ENCODE results near the gene ETV3.
"Not testable (repeated sequence)": the region's sequence is repeated elsewhere in the genome, so short reads cannot be mapped to it uniquely, and the experiment has no call there.

ETV3 gene

GRCh38 chr1:157138220-157139051 lies at the start of gene ETV3:
Gene ETV3, minus strand, starts transcription at chr1:157138395. Its CDS starts 2,043 bp downstream, at chr1:157136352.
- DNase-seq (ENCODE audit: low read depth): peak; percentile 81

- DNase-seq (ENCODE audit: low read depth): no peak
Measured at GRCh38 chr1:157186281-157186992, 48.2 kb upstream of the ETV3 start.

- DNase-seq (ENCODE audit: low read depth): no peak
Measured at GRCh38 chr1:157183870-157184269, 45.7 kb upstream of the ETV3 start.

- not testable (repeated sequence) for DNase-seq (ENCODE audit: low read depth)
Measured at GRCh38 chr1:157182371-157182770, 44.2 kb upstream of the ETV3 start.

DNA sequence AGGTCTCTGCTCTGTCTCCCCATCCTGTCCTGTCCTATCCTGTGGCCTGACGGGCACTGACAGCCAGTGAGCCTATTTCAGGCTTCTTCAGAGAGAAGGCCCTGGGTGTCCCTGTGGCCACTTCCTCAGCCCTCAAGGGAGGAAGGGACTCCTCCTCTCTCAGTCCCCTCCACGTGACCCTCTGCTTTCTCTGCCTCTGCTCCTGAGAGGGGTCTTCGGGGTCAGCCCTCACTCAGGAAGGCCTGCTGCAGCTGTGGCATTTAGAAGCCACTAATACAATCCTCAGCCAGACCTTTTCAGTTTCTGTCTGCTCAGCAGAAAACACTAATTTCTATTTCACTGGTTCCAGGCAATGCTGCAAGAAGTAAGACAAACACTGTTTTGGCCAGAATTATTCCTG lies 43.6 kb upstream of the ETV3 start:
- DNase-seq (ENCODE audit: low read depth): no peak

GRCh38 chr1:157181258-157181657 lies 43.1 kb upstream of the ETV3 start:
- no peak for DNase-seq (ENCODE audit: low read depth)

DNA sequence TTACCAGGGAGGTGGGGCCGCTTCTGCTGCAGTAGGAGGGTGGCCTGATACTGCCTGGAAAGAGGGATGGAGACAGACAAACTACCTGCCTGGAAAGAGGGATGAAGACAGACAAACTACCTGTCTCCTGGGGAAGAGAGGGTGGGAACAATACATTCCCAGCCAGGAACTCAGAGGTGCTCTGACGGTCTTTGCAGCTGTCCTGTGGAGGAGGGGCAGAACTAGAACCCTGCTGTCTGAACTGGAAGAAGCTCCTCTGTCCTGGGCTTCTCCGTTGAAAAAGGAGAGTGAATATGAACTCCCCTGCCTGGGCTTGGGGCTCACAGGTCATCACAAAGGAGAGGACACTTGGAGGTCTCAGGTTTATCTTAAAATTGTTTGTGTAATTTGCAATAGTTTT lies 40.3 kb upstream of the ETV3 start:
- DNase-seq (ENCODE audit: low read depth): no peak

DNA sequence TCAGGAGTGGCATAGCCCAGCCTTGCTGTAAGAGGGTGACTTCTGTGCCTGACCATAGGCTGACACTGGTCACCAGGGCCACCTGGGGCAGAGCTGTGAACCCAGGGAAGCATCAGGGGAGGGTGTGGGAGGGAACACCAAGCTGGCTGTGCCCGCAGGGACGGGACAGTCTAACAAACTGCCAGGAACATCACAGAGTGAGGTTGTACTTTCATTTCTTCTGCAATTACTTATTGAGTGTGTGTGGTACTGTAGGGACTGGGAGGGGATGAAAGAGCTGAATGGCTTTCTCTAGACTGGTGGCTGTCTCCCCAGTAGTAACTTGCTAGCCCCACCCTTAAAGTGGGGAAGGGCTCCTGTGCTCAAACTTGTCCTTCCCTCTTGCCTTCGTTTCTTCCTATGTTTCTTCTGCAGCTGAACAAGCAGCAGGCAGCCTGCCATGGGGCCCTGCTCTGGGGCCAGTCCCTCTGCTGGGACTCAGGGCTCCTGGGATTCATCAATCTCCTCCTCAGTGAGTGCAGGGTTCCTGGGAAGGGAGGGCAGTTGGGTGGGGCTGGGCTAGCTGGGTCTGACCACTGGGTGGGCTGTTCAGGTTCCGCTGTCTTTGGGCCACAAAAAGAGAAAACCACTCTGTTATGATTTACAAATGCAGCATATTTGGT lies 39.7 kb upstream of the ETV3 start:
- no peak for DNase-seq (ENCODE audit: low read depth)

- no peak for DNase-seq (ENCODE audit: low read depth)
Measured at GRCh38 chr1:157176591-157177121, 38.5 kb upstream of the ETV3 start.

- no peak for DNase-seq (ENCODE audit: low read depth)
Measured at GRCh38 chr1:157176016-157176415, 37.8 kb upstream of the ETV3 start.

- DNase-seq (ENCODE audit: low read depth): no peak
Measured at GRCh38 chr1:157173900-157174410, 35.8 kb upstream of the ETV3 start.

GRCh38 chr1:157173241-157173640 lies 35.0 kb upstream of the ETV3 start:
- DNase-seq (ENCODE audit: low read depth): not testable (repeated sequence)

- DNase-seq (ENCODE audit: low read depth): not testable (repeated sequence)
Measured at GRCh38 chr1:157172591-157172990, 34.4 kb upstream of the ETV3 start.

GRCh38 chr1:157171903-157172503 lies 33.8 kb upstream of the ETV3 start:
- not testable (repeated sequence) for DNase-seq (ENCODE audit: low read depth)

GRCh38 chr1:157170677-157171515 lies 32.7 kb upstream of the ETV3 start:
- DNase-seq (ENCODE audit: low read depth): no peak

DNA sequence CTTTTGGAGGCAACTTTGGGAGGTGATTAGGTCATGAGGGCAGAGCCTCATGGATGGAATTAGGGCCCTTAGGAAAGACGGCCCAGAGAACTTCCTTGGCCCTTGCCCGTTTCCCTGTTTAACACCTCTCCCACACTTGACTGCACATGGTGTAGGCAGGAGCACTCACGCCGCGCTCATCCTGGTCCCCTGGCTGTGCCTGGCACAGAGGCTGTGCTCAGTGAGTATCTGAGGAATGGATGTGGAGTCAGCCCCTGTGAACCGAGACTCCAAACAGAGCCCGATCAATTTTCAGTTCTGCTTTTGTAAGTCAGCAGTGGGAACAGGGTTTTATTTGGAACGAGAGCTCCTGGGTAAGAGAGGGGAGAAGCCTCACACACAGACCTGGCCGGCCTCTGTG lies 29.8 kb upstream of the ETV3 start:
- no peak for DNase-seq (ENCODE audit: low read depth)

- DNase-seq (ENCODE audit: low read depth): no peak
Measured at GRCh38 chr1:157167437-157167836, 29.2 kb upstream of the ETV3 start.

- DNase-seq (ENCODE audit: low read depth): no peak
Measured at GRCh38 chr1:157166590-157166989, 28.4 kb upstream of the ETV3 start.

- no peak for DNase-seq (ENCODE audit: low read depth)
Measured at GRCh38 chr1:157163273-157164127, 25.3 kb upstream of the ETV3 start.

GRCh38 chr1:157162345-157162744 lies 24.1 kb upstream of the ETV3 start:
- DNase-seq (ENCODE audit: low read depth): no peak
